GM12878 (cell line): ENCODE data around the gene EPDR1.

Experiments used
- EP300 ChIP-seq, 2 experiments: fragments of 150-350 bp in 1 of 2; IDR thresholded peaks; 2 replicates each; pipeline ENCODE4 v1.6.1; 2011 to 2012; ENCODE audit warnings: low read depth in 2 of 2, low read length in 2 of 2, borderline replicate concordance in 1 of 2, improper control_type of control experiment in 1 of 2, inconsistent platforms in 1 of 2; ENCODE audit not compliant: control insufficient read depth in 1 of 2
- EZH2 ChIP-seq: IDR thresholded peaks from 2 replicates; pipeline ENCODE4 v1.6.1; 2012; ENCODE audit warnings: low read depth, mild to moderate bottlenecking, control low read depth, inconsistent platforms, low read length, borderline replicate concordance; ENCODE audit not compliant: control insufficient read depth
- JUNB ChIP-seq: IDR thresholded peaks from 2 replicates; pipeline ENCODE4 v1.6.1; 2016; ENCODE audit warnings: antibody characterized with exemption, mild to moderate bottlenecking
- POLR2AphosphoS5 ChIP-seq: IDR thresholded peaks from 2 replicates; pipeline ENCODE4 v1.6.1; 2011; ENCODE audit warnings: mild to moderate bottlenecking, low read length, inconsistent platforms

DNA sequence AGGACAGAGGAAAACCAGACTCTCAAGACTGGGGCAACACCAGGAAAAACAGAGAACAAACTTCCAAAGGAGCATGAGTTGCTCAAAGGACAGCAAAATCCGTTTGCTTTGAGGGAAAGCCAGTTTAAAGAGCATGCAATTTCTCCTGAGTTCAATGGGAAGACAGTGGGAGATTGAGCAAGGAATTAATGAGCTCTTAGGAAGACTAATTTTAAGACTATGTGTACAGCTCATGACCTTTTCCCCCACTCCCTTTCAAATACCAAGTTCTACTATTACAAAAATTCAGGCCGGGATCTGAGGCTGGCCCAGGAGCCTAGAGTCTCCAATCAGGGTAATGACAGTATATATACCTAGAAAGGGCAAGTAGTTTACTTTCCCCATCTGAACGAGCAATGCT is 79.2 kb downstream of the EPDR1 start:
- TF ChIP-seq EP300 (IDR thresholded peaks at IDR 0.05; ENCODE audit: borderline replicate concordance in 1 of 2, control insufficient read depth in 1 of 2, low read depth in 2 of 2, low read length in 2 of 2) (no peak), POLR2AphosphoS5 (no peak), EZH2 (no peak), JUNB (no peak)
